ENCODE data around the gene LRRC36. TPM values are rescaled to one million over a fixed set of nuclear protein-coding genes. Genes with fewer than 3 reads are reported as not detected.
A peak's percentile ranks its signal among the peaks of the same experiment; 100 is the strongest.

LRRC36 gene
- total and polyA plus RNA-seq, 9 of the 15 experiments (the other 6 are each of a cell fraction or from before 2014, with no cell fraction given), result 0.09 to 0.40 (median 0.17) TPM; not detected in 1

GRCh38 chr16:67278773-67279295 is 47.8 kb upstream of the LRRC36 start (continued):
- 0 out of 2 replicates have a peak, but pooled peaks have one; percentile 1 for TF ChIP-seq CC2D1A (IDR thresholded peaks at IDR 0.05)
- TF ChIP-seq MYNN (IDR thresholded peaks at IDR 0.05), result peak; percentile 22; the same call in 1 of the 2 replicates
- TF ChIP-seq MYNN (CRISPR knock-in tag; IDR thresholded peaks at IDR 0.05), result no peak
- no peak for TF ChIP-seq CHAMP1 (IDR thresholded peaks at IDR 0.05)
- TF ChIP-seq MGA (IDR thresholded peaks at IDR 0.05), result peak; percentile 77
- 0 out of 4 replicates have a peak, but pooled peaks of 1 of the 2 experiments have one; percentile 21 for TF ChIP-seq TBL1XR1 (IDR thresholded peaks at IDR 0.05; ENCODE audit: low read length in 2 of 2)
- TF ChIP-seq MTA3 (IDR thresholded peaks at IDR 0.05; ENCODE audit: borderline replicate concordance), result 0 out of 2 replicates have a peak, but pooled peaks have one; percentile 12
- TF ChIP-seq RBM17 (IDR thresholded peaks at IDR 0.05; ENCODE audit: borderline replicate concordance, low read depth, low read length), result no peak
- TF ChIP-seq DEAF1 (CRISPR knock-in tag; IDR thresholded peaks at IDR 0.05), result peak; percentile 45; the same call in 1 of the 2 replicates
- TF ChIP-seq SIN3B (IDR thresholded peaks at IDR 0.05; ENCODE audit: low read depth), result 0 out of 2 replicates have a peak, but pooled peaks have one; percentile 53

All from K562 (cell line).